HepG2 (cell line): Measurements from ENCODE around the gene MMP26.

Source experiments
- CTCF ChIP-seq: sonication (generic); formaldehyde crosslinking; IDR thresholded peaks from 2 replicates; pipeline ENCODE4 v1.5.0; 2020; ENCODE audit warnings: mild to moderate bottlenecking, missing genetic modification reagents, moderate library complexity
- MLXIP ChIP-seq: sonication (generic); formaldehyde crosslinking; IDR thresholded peaks from 2 replicates; pipeline ENCODE4 v1.9.0; 2021; ENCODE audit warnings: missing genetic modification reagents, borderline replicate concordance
- RORA ChIP-seq: sonication (generic); formaldehyde crosslinking; IDR thresholded peaks from 2 replicates; pipeline ENCODE4 v1.5.0; 2020; ENCODE audit warnings: mild to moderate bottlenecking, missing genetic modification reagents, moderate library complexity
- ZBTB2 ChIP-seq: sonication (generic); formaldehyde crosslinking; IDR thresholded peaks from 2 replicates; pipeline ENCODE4 v1.8.0; 2022; ENCODE audit warnings: low read depth, missing genetic modification reagents
- ZFP37 ChIP-seq: sonication (generic); formaldehyde crosslinking; IDR thresholded peaks from 2 replicates; pipeline ENCODE4 v1.4.0; 2020; ENCODE audit warnings: missing genetic modification reagents, borderline replicate concordance
- ZNF737 ChIP-seq: sonication (generic); formaldehyde crosslinking; IDR thresholded peaks from 2 replicates; pipeline ENCODE4 v1.5.0; 2020; ENCODE audit warnings: missing genetic modification reagents, mild to moderate bottlenecking, borderline replicate concordance
- ZSCAN29 ChIP-seq: sonication (generic); formaldehyde crosslinking; conservative IDR thresholded peaks from 2 replicates; pipeline ENCODE4 v1.4.0; 2020; ENCODE audit warnings: mild to moderate bottlenecking, missing genetic modification reagents

GRCh38 chr11:4727171-4727570, 22.6 kb downstream of the MMP26 start:
- no peak for TF ChIP-seq ZBTB2
- TF ChIP-seq CTCF (CRISPR knock-in tag) = no peak
- no peak for TF ChIP-seq MLXIP (CRISPR knock-in tag)
- no peak for TF ChIP-seq ZNF737 (CRISPR knock-in tag)
- TF ChIP-seq RORA (CRISPR knock-in tag) = no peak
- no peak for TF ChIP-seq ZFP37 (CRISPR knock-in tag)
- no peak for TF ChIP-seq ZSCAN29 (CRISPR knock-in tag)
